BLaER1 treated with 17β-estradiol and CSF1 and Interleukin-3, amounts not matched to agents 10 nM and 100 nM (cell line): ENCODE data around the gene CFAP68.
A peak's percentile ranks its signal among the peaks of the same experiment; 100 is the strongest.

Source experiments
- H3K27ac ChIP-seq, 11 experiments: shearing (Covaris generic); formaldehyde crosslinking; 2 replicates each; pipeline ENCODE4 v1.8.1; 2022
- H3K27me3 ChIP-seq, 11 experiments: shearing (Covaris generic); formaldehyde crosslinking; 2 replicates each; pipeline ENCODE4 v1.8.1; 2022
- H3K36me3 ChIP-seq, 11 experiments: shearing (Covaris generic); formaldehyde crosslinking; 2 replicates each; pipeline ENCODE4 v1.8.1; 2022
- H3K4me1 ChIP-seq, 10 experiments: shearing (Covaris generic); formaldehyde crosslinking; 2 replicates each; pipeline ENCODE4 v1.8.1; 2022
- H3K4me2 ChIP-seq, 11 experiments: shearing (Covaris generic); formaldehyde crosslinking; 2 replicates each; pipeline ENCODE4 v1.8.1; 2022
- H3K4me3 ChIP-seq, 10 experiments: shearing (Covaris generic); formaldehyde crosslinking; 2 replicates each; pipeline ENCODE4 v1.8.1; 2022
- H3K9ac ChIP-seq, 11 experiments: shearing (Covaris generic); formaldehyde crosslinking; 2 replicates each; pipeline ENCODE4 v1.8.1; 2022
- H3K9me3 ChIP-seq, 11 experiments: shearing (Covaris generic); formaldehyde crosslinking; replicated peaks in 1 of 11; 2 replicates each; pipeline ENCODE4 v1.8.1; 2022
- H4K20me1 ChIP-seq, 11 experiments: shearing (Covaris generic); formaldehyde crosslinking; 2 replicates each; pipeline ENCODE4 v1.8.1; 2022
- Cebpa-rat ChIP-seq, 11 experiments: shearing (Covaris generic); IDR thresholded peaks; 2 replicates each; pipeline ENCODE4 v1.8.1; 2022

The CFAP68 gene

DNA sequence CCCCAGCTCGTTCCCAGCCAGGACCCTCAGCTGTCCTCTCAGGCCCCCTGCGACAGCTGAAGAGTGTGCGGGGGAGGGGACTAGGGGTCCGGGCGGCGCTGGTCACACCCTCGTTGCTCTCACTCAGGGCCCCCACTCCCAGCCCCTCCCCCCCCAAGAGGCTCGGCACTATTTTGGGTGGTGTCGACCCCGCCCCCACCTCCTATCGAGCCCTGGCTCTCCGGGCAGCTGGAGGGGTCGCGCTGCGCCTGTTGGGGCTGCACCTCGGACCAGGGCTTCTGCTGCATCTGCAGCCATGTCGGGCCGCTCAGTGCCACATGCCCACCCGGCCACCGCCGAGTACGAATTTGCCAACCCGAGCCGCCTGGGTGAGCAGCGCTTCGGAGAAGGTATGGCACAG lies 33.2 kb downstream of the CFAP68 start, which contains the start of gene HSPB2:
HSPB2 (plus strand) TSS at position 200 of the 400 bp plus-strand sequence; CDS start at position 296, 96 bp downstream.
- no peak within 1 kb of the TSS for H3K27ac ChIP-seq

DNA sequence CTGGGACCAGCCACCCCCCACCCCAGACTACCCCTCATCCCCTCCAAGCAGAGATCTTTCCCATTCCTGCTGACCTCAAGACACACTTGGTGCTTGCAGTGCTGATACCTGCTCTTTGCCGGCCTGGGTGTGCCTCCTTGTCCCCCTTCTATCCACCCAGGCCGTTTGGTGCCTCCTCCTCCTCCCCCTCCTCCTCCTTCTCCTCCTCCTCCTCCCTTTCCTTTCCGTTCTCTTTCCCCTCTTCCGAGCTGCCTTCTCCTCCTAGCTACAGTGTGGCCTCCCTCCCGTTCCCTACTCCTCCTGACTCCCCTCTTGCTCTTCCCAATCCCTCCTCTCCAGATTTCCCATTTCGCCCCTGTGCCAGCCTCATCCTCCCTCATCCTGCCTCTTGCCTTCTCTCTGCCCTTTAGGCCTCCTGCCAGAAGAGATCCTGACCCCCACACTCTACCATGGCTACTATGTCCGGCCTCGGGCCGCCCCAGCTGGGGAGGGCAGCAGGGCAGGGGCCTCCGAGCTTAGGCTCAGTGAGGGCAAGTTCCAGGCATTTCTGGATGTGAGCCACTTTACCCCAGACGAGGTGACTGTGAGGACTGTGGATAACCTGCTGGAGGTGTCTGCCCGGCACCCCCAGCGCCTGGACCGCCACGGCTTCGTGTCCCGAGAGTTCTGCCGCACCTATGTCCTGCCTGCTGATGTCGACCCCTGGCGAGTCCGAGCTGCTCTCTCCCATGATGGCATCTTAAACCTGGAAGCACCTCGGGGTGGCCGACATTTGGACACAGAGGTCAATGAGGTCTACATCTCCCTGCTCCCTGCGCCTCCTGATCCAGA lies 33.9 kb downstream of the CFAP68 start:
- TF ChIP-seq Cebpa-rat (IDR thresholded peaks at IDR 0.05): no peak
- Histone ChIP-seq H3K4me1 (no peaks in the 10 kb centered on the region), H4K20me1 (no peaks in the 10 kb centered on the region), H3K36me3 (no peaks in the 10 kb centered on the region), H3K4me2 (no peak overlapping the region), H3K4me3 (no peak overlapping the region), H3K9me3 (no peaks in the 10 kb centered on the region), H3K9ac (no peak overlapping the region), H3K27me3 (no peaks in the 10 kb centered on the region), H3K27ac (no peak overlapping the region)

More for the DNA sequence above, 33.2 kb downstream of the CFAP68 start, which contains the start of gene HSPB2:
- Histone ChIP-seq H3K9me3 (no peaks in the 10 kb centered on the region), H3K4me2 (no peak within 1 kb of the TSS), H3K4me3 (no peak within 1 kb of the TSS), H3K4me1 (no peaks in the 10 kb centered on the region), H3K36me3 (no peaks in the 10 kb centered on the region), H4K20me1 (no peaks in the 10 kb centered on the region), H3K27me3 (no peaks in the 10 kb centered on the region), H3K9ac (no peak within 1 kb of the TSS)
- TF ChIP-seq Cebpa-rat (IDR thresholded peaks at IDR 0.05): no peak

DNA sequence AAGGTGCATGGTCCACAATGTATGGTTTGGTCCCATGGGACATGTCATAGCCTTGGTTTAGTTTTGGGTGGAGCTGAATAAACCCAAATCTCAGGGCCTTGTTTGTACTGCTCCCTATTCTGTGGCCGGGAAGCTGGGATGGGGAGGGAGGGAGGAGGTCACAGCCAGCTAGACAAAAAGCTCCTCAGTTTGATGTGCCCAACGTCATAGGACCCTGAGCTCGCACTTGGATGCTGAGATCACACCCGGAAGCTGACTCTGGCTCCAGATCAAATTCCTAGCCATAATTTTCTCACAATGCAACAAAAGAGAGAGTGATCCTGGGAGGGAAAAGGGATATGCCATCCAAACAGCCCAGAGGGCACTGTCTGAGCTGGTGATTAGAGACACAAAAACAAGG lies 34.7 kb downstream of the CFAP68 start:
- peaks cover 0 to 7% (median 5%) of the 10 kb centered on the region in 10 experiments; a peak in 2 of 20 replicates for H3K4me1 ChIP-seq
- H3K4me2 ChIP-seq: no peak overlapping the region
- H3K27ac ChIP-seq: no peak overlapping the region

DNA sequence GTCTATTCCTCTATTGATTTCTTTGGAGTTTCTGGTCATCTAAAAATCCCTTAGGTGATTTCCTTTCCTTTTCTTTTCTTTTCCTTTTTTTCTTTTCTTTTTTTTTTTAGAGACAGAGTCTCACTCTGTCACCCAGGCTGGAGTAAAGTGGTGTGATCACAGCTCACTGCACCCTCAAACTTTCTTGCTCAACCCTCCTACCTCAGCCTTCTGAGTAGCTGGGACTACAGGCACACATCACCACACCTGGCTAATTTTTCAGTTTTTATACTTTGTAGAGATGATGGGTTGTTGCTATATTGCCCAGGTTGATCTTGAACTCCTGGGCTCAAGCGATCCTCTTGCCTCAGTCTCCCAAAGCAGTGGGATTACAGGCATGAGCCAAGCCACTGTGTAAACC lies 37.4 kb downstream of the CFAP68 start:
- H3K27ac ChIP-seq: no peak overlapping the region
- H4K20me1 ChIP-seq: no peaks in the 10 kb centered on the region
- no peaks in the 10 kb centered on the region for H3K9me3 ChIP-seq
- TF ChIP-seq Cebpa-rat (IDR thresholded peaks at IDR 0.05): no peak
- H3K27me3 ChIP-seq: no peaks in the 10 kb centered on the region
- H3K9ac ChIP-seq: no peak overlapping the region
- no peaks in the 10 kb centered on the region for H3K36me3 ChIP-seq
- H3K4me2 ChIP-seq: no peak overlapping the region
- no peak overlapping the region for H3K4me3 ChIP-seq
- peaks cover 0 to 11% (median 7%) of the 10 kb centered on the region in 10 experiments; a peak in 8 of 20 replicates for H3K4me1 ChIP-seq

More for the DNA sequence above, 34.7 kb downstream of the CFAP68 start:
- Histone ChIP-seq H3K9me3 (no peaks in the 10 kb centered on the region), H3K9ac (no peak overlapping the region), H3K4me3 (no peak overlapping the region), H3K36me3 (no peaks in the 10 kb centered on the region), H4K20me1 (no peaks in the 10 kb centered on the region), H3K27me3 (no peaks in the 10 kb centered on the region)
- no peak for TF ChIP-seq Cebpa-rat (IDR thresholded peaks at IDR 0.05)

DNA sequence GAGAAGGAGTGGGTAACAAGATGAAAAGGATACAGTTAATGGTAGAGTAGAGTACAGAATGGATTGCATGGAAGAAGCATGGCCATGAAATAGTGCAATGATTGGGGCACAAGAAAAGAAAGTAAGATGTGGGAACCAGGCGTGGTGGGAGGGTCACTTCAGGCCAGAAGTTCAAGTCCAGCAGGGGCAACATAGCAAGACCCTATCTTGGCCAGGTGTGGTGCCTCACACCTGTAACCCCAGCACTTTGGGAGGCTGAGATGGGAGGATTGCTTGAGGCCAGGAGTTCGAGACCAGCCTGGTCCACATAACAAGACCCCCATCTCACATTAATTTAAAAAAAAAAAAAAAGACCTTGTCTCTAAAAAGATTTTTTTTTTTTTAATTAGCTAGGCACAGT lies 38.0 kb downstream of the CFAP68 start:
- no peaks in the 10 kb centered on the region for H4K20me1 ChIP-seq
- H3K4me1 ChIP-seq: peaks cover 0 to 14% (median 10%) of the 10 kb centered on the region in 10 experiments; a peak in 10 of 20 replicates
- H3K27me3 ChIP-seq: no peaks in the 10 kb centered on the region
- no peak overlapping the region for H3K9ac ChIP-seq
- no peaks in the 10 kb centered on the region for H3K36me3 ChIP-seq
- no peak for TF ChIP-seq Cebpa-rat (IDR thresholded peaks at IDR 0.05)
- H3K9me3 ChIP-seq: no peaks in the 10 kb centered on the region
- no peak overlapping the region for H3K4me3 ChIP-seq
- no peak overlapping the region for H3K4me2 ChIP-seq
- H3K27ac ChIP-seq: no peak overlapping the region

DNA sequence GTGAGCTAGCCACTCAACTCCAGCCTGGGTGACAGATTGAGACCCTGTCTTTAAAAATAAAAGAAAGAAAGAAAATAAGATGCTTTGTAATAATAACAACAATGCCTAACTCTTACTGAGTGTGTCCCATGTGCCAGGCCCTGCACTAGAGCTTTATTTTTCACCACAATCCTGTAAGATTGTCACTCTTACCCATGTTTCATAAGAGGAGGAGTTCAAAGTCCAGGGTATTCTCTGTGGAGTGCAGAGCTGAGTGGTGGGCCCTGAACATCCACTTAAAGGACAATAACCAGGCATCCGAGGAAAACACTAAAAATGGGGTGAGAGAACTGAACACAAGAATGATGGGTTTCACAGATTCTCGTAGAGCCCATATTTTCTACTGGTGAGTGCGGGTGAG lies 38.4 kb downstream of the CFAP68 start:
- Histone ChIP-seq H3K9me3 (no peaks in the 10 kb centered on the region), H4K20me1 (no peaks in the 10 kb centered on the region), H3K4me2 (no peak overlapping the region), H3K4me3 (no peak overlapping the region), H3K4me1 (peaks cover 2 to 19% (median 11%) of the 10 kb centered on the region in 10 experiments; a peak in 14 of 20 replicates), H3K27ac (no peak overlapping the region), H3K27me3 (no peaks in the 10 kb centered on the region), H3K36me3 (no peaks in the 10 kb centered on the region), H3K9ac (no peak overlapping the region)
- no peak for TF ChIP-seq Cebpa-rat (IDR thresholded peaks at IDR 0.05)

DNA sequence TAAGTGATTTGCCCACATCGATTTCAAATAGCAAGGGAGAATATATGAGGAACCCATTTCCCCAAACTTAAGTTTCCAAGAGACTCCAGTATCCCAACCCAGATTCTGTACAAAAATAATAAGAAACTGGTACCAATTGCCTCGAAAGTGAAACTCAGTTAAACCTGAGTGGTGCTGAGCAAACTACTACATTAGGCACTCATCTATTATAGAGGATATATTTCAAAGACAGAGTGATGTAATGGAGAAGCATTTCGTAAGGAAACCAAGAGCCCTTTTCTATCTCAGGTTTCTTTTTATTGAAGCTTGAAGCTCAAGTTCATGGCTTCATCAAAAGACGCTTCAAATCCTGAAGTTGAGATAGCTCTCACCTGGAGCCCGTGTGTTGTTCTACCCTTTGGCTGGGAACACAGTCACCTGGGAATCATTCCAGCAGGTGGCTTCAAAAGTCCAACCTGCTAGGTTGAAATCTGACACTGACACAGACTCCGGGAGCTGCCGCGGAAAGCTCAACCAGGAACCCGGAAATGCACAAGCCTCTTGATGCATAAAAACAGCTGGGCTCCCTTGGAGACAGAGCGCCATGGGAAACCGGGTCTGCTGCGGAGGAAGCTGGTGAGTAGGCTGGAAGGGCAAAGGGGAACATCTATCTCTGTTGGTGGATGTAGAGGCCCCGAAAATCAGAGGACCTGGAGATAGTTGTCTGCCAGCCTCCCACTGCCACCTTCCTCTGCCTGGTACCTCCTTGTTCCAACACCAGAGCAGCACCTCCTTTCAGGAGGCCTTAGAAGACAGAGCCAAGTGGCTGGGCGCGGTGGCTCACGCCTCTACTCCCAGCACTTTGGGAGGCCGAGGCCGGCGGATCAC lies 39.3 kb downstream of the CFAP68 start, which contains the start of gene C11orf52:
C11orf52 (plus strand) TSS at position 524 of the 867 bp plus-strand sequence; CDS start at position 584, 60 bp downstream.
- TF ChIP-seq Cebpa-rat (IDR thresholded peaks at IDR 0.05): no peak
- peak within 1 kb of the TSS in 2 of 11 experiments; percentile 13 to 17; a peak in 2 of 22 replicates for H3K9ac ChIP-seq

DNA sequence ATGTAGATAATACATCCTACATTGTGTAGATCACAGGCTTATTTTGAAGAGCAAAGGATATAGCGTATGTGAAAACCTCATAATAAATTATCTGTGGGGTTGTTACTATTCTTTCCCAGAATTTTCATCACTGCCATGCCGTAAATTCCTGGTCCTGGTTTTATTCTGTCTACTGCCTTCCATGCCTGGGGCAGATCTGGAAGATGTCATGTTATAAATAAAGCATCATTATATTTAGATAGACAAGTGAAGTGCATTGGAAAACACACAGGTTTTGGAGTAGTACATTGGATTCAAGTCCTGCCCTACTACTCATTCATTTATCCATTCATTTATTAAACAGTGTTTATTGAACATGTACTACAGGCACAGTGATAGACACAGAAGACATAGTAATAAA lies 41.6 kb downstream of the CFAP68 start:
- TF ChIP-seq Cebpa-rat (IDR thresholded peaks at IDR 0.05): no peak
- no peak overlapping the region for H3K4me3 ChIP-seq
- H3K36me3 ChIP-seq: no peaks in the 10 kb centered on the region
- H3K4me2 ChIP-seq: no peak overlapping the region
- H4K20me1 ChIP-seq: no peaks in the 10 kb centered on the region
- no peaks in the 10 kb centered on the region for H3K27me3 ChIP-seq
- H3K27ac ChIP-seq: no peak overlapping the region
- H3K9me3 ChIP-seq: no peaks in the 10 kb centered on the region
- peaks cover 13 to 35% (median 20%) of the 10 kb centered on the region in 10 experiments; a peak in 19 of 20 replicates for H3K4me1 ChIP-seq
- H3K9ac ChIP-seq: no peak overlapping the region

More for the DNA sequence above, 39.3 kb downstream of the CFAP68 start, which contains the start of gene C11orf52:
- Histone ChIP-seq H3K4me2 (peak within 1 kb of the TSS; percentile 18 to 68 (median 52)), H4K20me1 (no peaks in the 10 kb centered on the region), H3K27ac (peak within 1 kb of the TSS in 9 of 11 experiments; percentile 1 to 59 (median 28); a peak in 11 of 22 replicates), H3K36me3 (no peaks in the 10 kb centered on the region), H3K4me3 (no peak within 1 kb of the TSS; a peak in 4 of 20 replicates), H3K4me1 (peaks cover 10 to 27% (median 17%) of the 10 kb centered on the region in 10 experiments; a peak in 16 of 20 replicates), H3K9me3 (no peaks in the 10 kb centered on the region), H3K27me3 (no peaks in the 10 kb centered on the region)
